OCI-M1 (cell line): Measurements from ENCODE around the gene C3orf70.

Experiments
- DNase-seq: peaks from one replicate; lab custom pipeline; 2025; lab: John Stamatoyannopoulos, UW

C3orf70 gene

DNA sequence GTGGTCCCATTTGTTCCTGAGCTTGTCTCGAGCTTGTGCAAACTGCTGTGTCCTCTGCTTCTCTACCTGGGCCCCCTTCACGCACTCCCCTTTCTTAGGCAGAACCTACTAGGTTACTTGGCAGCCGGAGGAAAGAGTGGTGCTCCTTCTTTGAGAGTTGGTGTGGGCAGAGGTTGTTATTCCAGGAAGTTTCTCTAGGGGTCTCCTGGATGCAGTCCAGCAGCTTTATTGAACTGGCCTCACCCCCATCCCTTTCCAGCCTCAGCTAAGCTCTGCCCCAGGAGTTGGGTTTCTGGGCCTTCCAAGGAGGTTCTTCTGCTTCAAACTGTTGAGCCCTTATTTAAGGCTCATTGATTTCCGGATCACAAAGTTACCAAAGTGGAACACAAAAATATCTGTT, 103.2 kb downstream of the C3orf70 start:
- DNase-seq: no peak

DNA sequence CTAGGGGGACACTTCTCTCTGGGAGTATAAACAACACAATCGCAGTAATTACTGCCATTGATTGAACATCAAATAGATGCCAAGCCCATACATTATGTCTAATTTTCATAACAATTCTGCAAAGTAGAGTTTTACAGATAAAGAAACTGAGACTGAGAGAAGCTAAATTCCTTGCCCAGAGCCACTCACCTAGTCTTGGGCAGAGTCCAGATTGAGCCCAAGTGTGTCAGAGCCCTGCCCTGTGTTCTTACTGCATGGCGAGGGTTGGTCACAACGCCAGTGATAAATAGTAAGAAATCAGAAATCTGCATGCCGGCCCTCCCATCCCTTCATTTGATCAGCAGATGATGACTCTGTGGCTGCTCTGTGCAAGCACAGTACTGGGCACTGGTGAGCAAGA, 106.3 kb downstream of the C3orf70 start:
- DNase-seq: no peak

DNA sequence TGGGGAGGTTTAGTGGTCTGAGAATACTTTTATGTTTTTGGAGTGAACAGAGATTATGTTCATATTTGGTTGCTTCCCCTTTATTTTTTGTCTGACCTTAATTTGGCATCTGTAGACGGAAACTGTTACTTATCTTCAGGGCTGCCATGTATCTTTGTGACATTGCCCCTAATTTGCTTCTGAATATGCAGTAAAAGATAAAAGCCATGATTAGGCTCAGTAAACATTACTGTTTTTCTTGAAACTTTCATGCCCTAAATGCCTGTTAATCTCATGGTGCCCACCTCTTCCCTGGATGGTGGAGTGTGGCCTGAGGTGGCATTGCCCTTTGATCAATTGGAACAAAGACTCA, 106.7 kb downstream of the C3orf70 start:
- DNase-seq: no peak

- no peak for DNase-seq
Measured at GRCh38 chr3:185042312-185043050, 110.4 kb downstream of the C3orf70 start.

- DNase-seq: no peak
Measured at GRCh38 chr3:185041540-185041939, 111.3 kb downstream of the C3orf70 start.

GRCh38 chr3:185040425-185040824, 112.4 kb downstream of the C3orf70 start:
- DNase-seq: no peak

DNA sequence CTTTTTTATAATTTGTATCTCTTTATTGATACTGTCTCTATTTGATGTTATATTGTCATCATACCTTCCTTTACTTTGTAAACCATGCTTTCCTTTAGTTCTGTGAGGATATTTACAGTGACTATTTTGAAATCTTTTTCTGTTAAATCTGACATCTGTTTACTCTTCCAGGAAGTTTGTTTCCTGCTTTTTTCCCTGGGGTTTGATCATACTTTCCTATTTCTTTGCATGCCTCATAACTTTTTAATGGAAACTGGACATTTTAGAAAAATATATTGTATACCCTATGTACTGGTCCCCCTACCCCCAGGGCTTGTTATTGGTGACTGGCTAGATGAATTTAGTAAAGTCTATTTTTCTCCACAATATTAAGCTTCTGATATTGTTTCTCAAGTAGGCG, 115.1 kb downstream of the C3orf70 start:
- DNase-seq: no peak

DNA sequence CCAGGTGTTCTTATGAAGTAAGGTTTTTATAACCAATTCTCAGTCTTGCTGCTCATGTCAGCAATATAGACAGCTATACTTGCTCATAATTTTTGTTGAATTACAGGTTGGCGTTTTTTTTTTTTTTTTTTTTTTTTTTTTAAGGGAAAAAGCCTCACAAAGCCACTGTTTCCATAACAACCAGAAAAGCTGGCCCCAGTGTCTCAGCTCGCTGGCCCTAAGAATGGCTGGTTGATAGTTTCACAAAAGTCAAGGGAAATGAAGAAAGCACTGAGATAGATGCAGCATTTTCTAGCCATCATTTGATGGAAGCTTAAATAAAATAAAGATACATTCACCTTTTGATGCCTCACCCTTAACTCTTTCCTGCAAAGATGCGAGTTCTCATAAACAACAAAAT, 121.9 kb downstream of the C3orf70 start:
- no peak for DNase-seq

DNA sequence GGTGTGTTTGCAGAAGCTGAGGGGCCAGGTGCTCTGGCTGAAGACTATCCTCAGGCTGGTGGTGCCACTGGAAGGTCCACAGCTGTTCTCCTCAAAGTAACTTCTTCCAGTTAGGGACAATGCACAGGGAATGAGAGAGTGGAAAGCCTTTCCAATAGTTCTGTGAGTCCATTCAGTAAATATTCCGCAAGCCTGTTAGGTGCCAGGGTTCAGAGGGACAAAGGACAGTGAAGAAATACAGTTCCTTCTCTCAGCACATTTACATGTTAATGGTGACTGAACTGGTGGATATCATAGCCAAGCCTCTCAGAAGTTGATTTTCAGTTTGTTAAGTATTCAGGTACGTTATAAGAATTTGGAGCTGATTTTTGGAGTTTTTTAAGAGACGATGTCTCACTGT, 122.5 kb downstream of the C3orf70 start:
- no peak for DNase-seq

- no peak for DNase-seq
Measured at GRCh38 chr3:185029086-185029485, 123.8 kb downstream of the C3orf70 start.

DNA sequence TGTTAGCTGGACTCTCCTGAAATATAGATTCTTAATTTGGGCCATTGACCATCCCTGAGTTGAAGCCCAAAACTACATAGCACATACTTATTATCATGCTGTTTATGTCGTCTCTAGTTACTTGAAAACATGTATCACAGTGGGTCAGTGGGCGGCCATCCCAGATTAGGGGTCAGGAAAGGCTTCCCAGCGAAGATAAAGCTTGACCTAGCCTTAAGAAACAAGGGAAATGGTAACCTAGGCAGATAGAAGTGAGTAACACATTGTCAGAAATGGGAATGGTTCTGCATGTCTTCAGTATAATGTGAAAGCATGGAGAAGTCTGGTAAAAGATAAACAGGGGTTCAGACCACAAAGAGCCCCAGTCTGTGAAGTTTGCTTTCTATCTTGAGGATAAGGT, 124.7 kb downstream of the C3orf70 start:
- no peak for DNase-seq
